ENCODE results near the gene MCC.

MCC gene

DNA sequence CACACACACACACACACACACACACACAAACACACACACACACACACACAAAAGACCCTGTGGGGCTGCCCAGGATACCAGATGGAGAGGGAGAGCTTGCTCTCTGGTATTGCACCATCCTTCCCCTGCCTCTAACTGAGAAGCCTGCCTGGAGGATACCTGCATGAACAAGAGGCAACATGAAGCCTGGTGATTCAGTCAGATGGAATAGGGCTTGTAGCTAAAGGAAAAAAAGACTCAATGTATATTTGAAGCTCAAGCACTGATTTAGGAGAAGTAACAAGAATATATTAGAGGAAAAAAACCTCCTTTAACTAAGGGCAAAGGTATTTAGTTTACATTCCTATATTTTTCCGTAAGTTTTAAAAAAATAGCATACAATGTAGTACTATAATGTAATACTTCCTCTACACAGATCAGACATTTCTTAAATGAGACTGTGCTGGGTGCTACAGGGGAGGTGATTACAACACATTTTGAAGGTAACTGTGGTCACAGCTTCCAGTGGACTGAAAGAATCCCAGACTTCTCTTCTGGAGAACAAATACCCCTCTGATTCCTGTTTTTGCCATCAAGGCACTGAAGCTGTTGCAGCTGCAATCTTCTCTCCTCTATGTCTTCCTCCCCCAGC lies 342.4 kb downstream of the MCC start:
- H3K4me1 ChIP-seq (ENCODE audit: control insufficient read depth, insufficient read depth, low read length): peaks cover 18% of the 10 kb centered on the region
- H3K4me3 ChIP-seq (ENCODE audit: low read depth, low read length): no peak overlapping the region
- no peaks in the 10 kb centered on the region for H3K36me3 ChIP-seq (ENCODE audit: control insufficient read depth, insufficient read depth, low read length)
- no peak overlapping the region for H3K9ac ChIP-seq (ENCODE audit: low read depth, low read length)
- H3K27me3 ChIP-seq (ENCODE audit: control insufficient read depth, insufficient read depth, low read length): no peaks in the 10 kb centered on the region
- H3K27ac ChIP-seq (ENCODE audit: low read depth, low read length): no peak overlapping the region
- H3K9me3 ChIP-seq (ENCODE audit: control insufficient read depth, insufficient read depth, low read length): no peaks in the 10 kb centered on the region

DNA sequence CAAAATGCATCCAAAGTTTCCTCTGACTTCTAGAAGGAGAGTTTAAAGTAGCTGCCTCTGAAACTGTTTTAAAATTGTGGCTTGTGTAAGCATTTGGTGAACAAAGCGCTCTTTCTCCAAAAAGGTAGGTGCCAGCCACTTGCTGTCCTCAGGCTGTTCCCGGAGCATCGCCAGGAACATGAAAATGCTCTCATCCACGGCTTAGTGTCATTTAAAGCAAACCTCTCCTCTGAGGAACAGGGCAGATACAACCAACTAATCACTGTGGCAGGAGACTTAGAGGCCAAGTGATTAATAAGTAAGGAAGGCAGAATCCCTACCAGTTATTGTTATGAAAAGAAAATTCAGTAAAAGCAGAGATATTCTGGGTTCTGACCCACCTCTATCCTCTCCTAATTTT lies 346.1 kb downstream of the MCC start:
- Histone ChIP-seq H3K9ac (ENCODE audit: low read depth, low read length) (no peak overlapping the region), H3K27me3 (ENCODE audit: control insufficient read depth, insufficient read depth, low read length) (no peaks in the 10 kb centered on the region), H3K9me3 (ENCODE audit: control insufficient read depth, insufficient read depth, low read length) (no peaks in the 10 kb centered on the region), H3K27ac (ENCODE audit: low read depth, low read length) (no peak overlapping the region), H3K4me3 (ENCODE audit: low read depth, low read length) (no peak overlapping the region), H3K36me3 (ENCODE audit: control insufficient read depth, insufficient read depth, low read length) (no peaks in the 10 kb centered on the region), H3K4me1 (ENCODE audit: control insufficient read depth, insufficient read depth, low read length) (peaks cover 12% of the 10 kb centered on the region)

DNA sequence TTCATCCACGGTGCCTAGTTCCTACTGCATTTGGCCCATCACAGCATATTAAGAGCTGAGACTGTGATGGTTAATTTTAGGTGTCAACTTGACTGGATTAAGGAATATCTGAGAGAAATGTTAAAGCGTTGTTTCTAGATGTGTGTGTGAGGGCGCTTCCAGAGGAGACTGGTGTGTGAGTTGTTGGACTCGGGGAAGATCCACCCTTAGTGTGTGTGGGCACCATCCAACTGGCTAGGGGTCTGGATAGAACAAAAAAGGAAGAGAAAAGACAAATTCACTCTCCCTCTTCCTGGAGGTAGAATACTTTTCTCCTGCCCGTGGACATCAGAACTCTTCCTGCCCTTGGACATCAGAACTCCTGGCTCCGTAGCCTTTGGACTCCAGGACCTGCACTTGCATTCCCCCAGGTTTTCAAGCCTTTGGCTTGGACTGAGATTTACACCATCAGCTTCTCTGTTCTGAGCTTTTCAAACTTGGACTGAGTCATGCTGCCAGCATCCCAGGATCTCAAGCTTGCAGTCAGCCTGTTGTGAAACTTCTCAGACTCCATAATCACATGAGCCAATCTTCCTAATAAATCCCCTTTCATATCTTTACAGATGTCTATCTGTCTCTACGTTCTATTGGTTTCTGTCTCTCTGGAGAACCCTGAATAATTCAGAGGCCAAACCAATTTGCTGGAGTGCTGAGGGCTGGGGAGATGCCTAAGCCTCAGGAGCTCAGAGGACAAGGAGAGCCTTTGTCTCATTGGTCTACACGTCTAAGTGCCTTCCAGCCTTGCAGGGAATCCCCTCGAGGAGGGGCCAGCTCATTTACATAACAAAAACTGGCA lies 347.2 kb downstream of the MCC start:
- H3K9ac ChIP-seq (ENCODE audit: low read depth, low read length): no peak overlapping the region
- H3K27me3 ChIP-seq (ENCODE audit: control insufficient read depth, insufficient read depth, low read length): no peaks in the 10 kb centered on the region
- no peak overlapping the region for H3K4me3 ChIP-seq (ENCODE audit: low read depth, low read length)
- peaks cover 11% of the 10 kb centered on the region for H3K4me1 ChIP-seq (ENCODE audit: control insufficient read depth, insufficient read depth, low read length)
- H3K27ac ChIP-seq (ENCODE audit: low read depth, low read length): no peak overlapping the region
- no peaks in the 10 kb centered on the region for H3K9me3 ChIP-seq (ENCODE audit: control insufficient read depth, insufficient read depth, low read length)
- no peaks in the 10 kb centered on the region for H3K36me3 ChIP-seq (ENCODE audit: control insufficient read depth, insufficient read depth, low read length)

DNA sequence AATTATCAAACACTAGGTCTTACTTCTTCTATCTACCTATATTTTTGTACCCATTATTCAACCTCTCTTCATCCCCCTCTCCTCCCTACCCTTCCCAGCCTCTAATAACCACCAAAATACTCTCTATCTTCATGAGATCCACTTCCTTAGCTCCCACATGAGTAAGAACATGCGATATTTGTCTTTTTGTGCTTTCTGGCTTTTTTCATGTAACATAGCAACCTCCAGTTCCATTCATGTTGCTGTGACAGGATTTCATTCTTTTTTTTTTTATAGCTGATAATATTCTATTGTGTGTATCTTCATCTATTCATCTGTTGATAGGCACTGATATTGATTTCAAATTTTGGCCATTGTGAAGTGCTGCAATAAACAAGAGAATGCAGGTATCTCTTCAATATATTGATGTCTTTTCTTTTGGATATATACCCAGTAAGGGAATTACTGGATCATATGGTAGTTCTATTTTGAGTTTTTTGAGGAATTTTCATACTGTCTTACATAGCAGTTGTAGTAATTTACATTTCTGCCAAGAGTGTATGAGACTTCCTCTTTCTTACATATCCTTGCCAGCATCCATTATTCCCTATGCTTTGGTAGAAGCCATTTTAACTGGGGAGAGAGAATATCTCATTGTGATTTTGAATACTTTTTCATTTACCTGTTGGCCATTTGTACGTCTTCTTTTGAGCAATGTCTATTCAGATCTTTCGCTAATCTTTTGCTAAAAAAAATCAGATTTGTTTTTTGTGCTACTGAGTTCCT lies 354.9 kb downstream of the MCC start:
- Histone ChIP-seq H3K4me3 (ENCODE audit: low read depth, low read length) (no peak overlapping the region), H3K36me3 (ENCODE audit: control insufficient read depth, insufficient read depth, low read length) (no peaks in the 10 kb centered on the region), H3K27me3 (ENCODE audit: control insufficient read depth, insufficient read depth, low read length) (no peaks in the 10 kb centered on the region), H3K4me1 (ENCODE audit: control insufficient read depth, insufficient read depth, low read length) (peaks cover 5% of the 10 kb centered on the region), H3K9me3 (ENCODE audit: control insufficient read depth, insufficient read depth, low read length) (no peaks in the 10 kb centered on the region), H3K27ac (ENCODE audit: low read depth, low read length) (no peak overlapping the region), H3K9ac (ENCODE audit: low read depth, low read length) (no peak overlapping the region)

DNA sequence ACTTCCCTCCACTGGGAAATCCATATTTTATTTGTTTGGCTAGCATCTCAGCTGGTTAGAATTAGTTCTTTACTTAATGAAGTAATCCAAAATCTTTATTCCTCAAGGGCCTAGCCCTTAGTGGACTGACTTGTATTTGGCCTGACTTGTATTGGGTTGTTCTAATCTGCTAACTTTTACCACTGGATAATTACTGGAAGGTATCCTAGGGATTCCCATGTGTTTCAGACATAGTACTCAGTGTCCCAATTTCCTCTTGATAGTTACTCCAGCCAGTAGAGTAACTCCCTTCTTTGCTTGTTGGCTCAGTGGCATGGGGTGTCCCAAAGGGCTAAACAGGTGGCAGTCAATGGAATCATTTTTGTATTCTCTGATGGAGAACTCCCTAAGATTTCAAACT lies 355.7 kb downstream of the MCC start:
- Histone ChIP-seq H3K4me3 (ENCODE audit: low read depth, low read length) (no peak overlapping the region), H3K4me1 (ENCODE audit: control insufficient read depth, insufficient read depth, low read length) (peaks cover 13% of the 10 kb centered on the region), H3K27me3 (ENCODE audit: control insufficient read depth, insufficient read depth, low read length) (no peaks in the 10 kb centered on the region)

DNA sequence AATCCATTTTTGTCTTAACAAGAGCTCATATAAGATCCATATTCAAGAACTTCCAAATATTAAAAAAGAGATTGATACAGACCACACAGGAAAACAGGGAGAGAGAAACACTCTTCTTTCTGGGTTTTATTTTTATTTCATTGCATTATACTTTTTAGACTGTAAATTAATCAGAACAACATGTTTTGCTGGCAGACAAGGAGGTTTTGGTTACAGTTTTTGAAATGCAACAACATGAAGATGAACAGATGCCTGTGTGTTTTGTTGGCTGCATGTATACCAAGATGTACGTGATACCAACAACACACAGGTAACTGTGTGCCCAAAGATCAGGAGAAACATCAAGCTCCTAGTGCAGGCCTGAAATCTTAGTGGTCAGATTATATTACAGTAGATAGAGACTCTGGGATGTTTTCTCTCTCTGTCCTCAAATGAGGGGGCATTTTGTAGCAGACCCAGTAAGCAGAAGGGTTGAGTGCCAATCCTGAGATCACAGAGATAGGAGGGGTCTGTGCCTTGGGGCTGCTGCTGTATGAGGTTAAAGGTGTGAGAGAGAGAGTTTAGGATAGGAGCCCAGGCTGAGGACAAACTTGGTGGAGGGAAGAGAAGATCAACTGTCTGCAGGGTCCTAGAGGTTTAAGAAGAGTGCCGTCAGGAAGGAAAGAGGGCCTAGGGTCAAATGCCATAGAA lies 359.5 kb downstream of the MCC start:
- no peaks in the 10 kb centered on the region; the same call in 1 of the 2 replicates for H3K9me3 ChIP-seq (ENCODE audit: control insufficient read depth, insufficient read depth, low read length)
- H3K27me3 ChIP-seq (ENCODE audit: control insufficient read depth, insufficient read depth, low read length): no peaks in the 10 kb centered on the region
- H3K4me1 ChIP-seq (ENCODE audit: control insufficient read depth, insufficient read depth, low read length): peaks cover 21% of the 10 kb centered on the region
- H3K9ac ChIP-seq (ENCODE audit: low read depth, low read length): no peak overlapping the region
- H3K27ac ChIP-seq (ENCODE audit: low read depth, low read length): no peak overlapping the region
- H3K36me3 ChIP-seq (ENCODE audit: control insufficient read depth, insufficient read depth, low read length): no peaks in the 10 kb centered on the region
- H3K4me3 ChIP-seq (ENCODE audit: low read depth, low read length): no peak overlapping the region

More for the DNA sequence above, 355.7 kb downstream of the MCC start:
- H3K9ac ChIP-seq (ENCODE audit: low read depth, low read length): no peak overlapping the region
- H3K9me3 ChIP-seq (ENCODE audit: control insufficient read depth, insufficient read depth, low read length): no peaks in the 10 kb centered on the region
- H3K36me3 ChIP-seq (ENCODE audit: control insufficient read depth, insufficient read depth, low read length): no peaks in the 10 kb centered on the region
- H3K27ac ChIP-seq (ENCODE audit: low read depth, low read length): no peak overlapping the region

DNA sequence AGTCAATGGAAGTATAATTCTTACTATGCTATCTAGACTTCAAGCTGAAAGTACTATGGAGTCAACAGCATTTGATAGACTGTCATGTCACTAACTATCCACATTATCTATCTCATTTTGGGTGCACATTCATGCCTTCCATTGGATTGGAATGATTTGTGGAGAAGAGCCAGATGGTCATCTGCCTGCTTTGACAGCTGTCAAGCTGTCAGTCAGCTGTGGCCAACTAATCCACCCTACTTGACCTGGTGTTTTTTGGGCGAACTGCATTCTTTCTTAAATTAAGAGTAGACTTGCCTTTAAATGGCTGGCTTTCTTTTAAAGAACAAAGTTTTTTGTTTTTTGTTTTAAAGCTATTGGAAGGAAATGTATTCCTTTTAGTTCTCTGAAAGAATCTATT lies 360.2 kb downstream of the MCC start:
- no peaks in the 10 kb centered on the region; the same call in 1 of the 2 replicates for H3K9me3 ChIP-seq (ENCODE audit: control insufficient read depth, insufficient read depth, low read length)
- no peak overlapping the region for H3K27ac ChIP-seq (ENCODE audit: low read depth, low read length)
- H3K9ac ChIP-seq (ENCODE audit: low read depth, low read length): no peak overlapping the region
- no peaks in the 10 kb centered on the region for H3K36me3 ChIP-seq (ENCODE audit: control insufficient read depth, insufficient read depth, low read length)
- no peak overlapping the region for H3K4me3 ChIP-seq (ENCODE audit: low read depth, low read length)
- no peaks in the 10 kb centered on the region for H3K27me3 ChIP-seq (ENCODE audit: control insufficient read depth, insufficient read depth, low read length)
- H3K4me1 ChIP-seq (ENCODE audit: control insufficient read depth, insufficient read depth, low read length): peaks cover 24% of the 10 kb centered on the region

DNA sequence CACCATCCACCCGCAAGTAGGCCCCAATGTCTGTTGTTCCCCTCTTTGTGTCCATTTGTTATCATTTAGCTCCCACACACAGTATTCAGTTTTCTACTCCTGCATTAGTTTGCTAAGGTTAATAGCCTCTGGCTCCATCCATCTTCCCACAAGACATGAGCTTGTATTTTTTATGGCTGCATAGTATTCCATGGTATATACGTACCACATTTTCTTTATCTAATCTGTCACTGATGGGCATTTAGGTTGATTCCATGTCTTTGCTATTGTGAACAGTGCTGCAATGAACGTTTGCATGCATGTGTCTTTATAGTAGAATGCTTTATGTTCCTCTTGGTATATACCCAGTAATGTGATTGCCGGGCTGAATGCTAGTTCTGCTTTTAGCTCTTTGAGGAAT lies 361.2 kb downstream of the MCC start:
- no peaks in the 10 kb centered on the region for H3K27me3 ChIP-seq (ENCODE audit: control insufficient read depth, insufficient read depth, low read length)
- peaks cover 24% of the 10 kb centered on the region for H3K4me1 ChIP-seq (ENCODE audit: control insufficient read depth, insufficient read depth, low read length)
- no peaks in the 10 kb centered on the region for H3K36me3 ChIP-seq (ENCODE audit: control insufficient read depth, insufficient read depth, low read length)
- H3K4me3 ChIP-seq (ENCODE audit: low read depth, low read length): no peak overlapping the region
- H3K27ac ChIP-seq (ENCODE audit: low read depth, low read length): no peak overlapping the region
- H3K9ac ChIP-seq (ENCODE audit: low read depth, low read length): no peak overlapping the region
- no peaks in the 10 kb centered on the region; the same call in 1 of the 2 replicates for H3K9me3 ChIP-seq (ENCODE audit: control insufficient read depth, insufficient read depth, low read length)

DNA sequence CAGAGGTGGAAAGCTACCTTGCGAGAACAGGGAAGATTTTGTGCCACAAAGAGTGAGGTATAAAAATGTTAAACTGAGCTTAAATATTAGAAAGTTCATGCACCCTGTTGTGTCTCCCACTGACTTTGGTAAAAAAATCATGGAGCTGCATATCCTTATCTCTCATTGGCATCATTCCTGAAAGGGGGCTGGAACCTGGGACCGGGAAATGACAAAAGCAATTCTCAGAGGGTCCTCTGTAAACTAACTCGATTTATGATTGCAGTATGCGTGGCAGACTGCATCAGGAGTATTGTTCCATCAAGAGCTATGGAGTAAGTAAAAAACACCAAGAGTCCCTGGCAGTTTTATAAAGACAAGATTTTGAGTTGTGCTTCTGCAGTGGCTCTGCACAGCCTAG lies 362.9 kb downstream of the MCC start:
- Histone ChIP-seq H3K4me1 (ENCODE audit: control insufficient read depth, insufficient read depth, low read length) (peaks cover 24% of the 10 kb centered on the region), H3K9me3 (ENCODE audit: control insufficient read depth, insufficient read depth, low read length) (no peaks in the 10 kb centered on the region; the same call in 1 of the 2 replicates), H3K4me3 (ENCODE audit: low read depth, low read length) (no peak overlapping the region), H3K27me3 (ENCODE audit: control insufficient read depth, insufficient read depth, low read length) (no peaks in the 10 kb centered on the region), H3K9ac (ENCODE audit: low read depth, low read length) (no peak overlapping the region), H3K27ac (ENCODE audit: low read depth, low read length) (no peak overlapping the region), H3K36me3 (ENCODE audit: control insufficient read depth, insufficient read depth, low read length) (no peaks in the 10 kb centered on the region)

DNA sequence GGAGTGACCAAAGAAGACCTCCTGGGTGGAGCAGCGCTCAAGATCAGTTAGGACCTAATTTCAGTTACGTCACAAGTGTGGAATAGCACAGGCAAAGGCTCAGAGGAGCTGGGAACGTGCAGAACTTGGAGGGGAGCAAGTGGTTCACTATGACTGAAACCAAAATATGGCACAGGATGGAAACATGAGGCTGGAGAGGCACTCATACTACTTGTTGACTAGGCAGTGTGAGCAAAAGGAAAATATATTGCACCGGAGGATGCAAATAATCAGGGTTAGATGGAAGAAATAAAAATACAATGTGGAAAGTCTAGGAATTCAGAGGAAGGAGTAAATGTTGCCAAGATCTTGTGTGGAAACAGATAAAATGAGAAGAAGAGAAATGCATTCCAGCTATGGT lies 363.3 kb downstream of the MCC start:
- H3K4me1 ChIP-seq (ENCODE audit: control insufficient read depth, insufficient read depth, low read length): peaks cover 24% of the 10 kb centered on the region
- no peaks in the 10 kb centered on the region for H3K36me3 ChIP-seq (ENCODE audit: control insufficient read depth, insufficient read depth, low read length)
- no peak overlapping the region for H3K27ac ChIP-seq (ENCODE audit: low read depth, low read length)
- no peaks in the 10 kb centered on the region; the same call in 1 of the 2 replicates for H3K9me3 ChIP-seq (ENCODE audit: control insufficient read depth, insufficient read depth, low read length)
- no peak overlapping the region for H3K9ac ChIP-seq (ENCODE audit: low read depth, low read length)
- H3K4me3 ChIP-seq (ENCODE audit: low read depth, low read length): no peak overlapping the region
- no peaks in the 10 kb centered on the region for H3K27me3 ChIP-seq (ENCODE audit: control insufficient read depth, insufficient read depth, low read length)
